Thoracic aorta (tissue), 2 donors: ENCODE results near the gene PRUNE2. TPM values are rescaled to one million over a fixed set of nuclear protein-coding genes. Genes with fewer than 3 reads are reported as not detected.
A peak's percentile ranks its signal among the peaks of the same experiment; 100 is the strongest.

Experiments
- ATAC-seq: fragments of 150-250 bp; one replicate; pipeline ENCODE4 v1.8.0; 2017; ENCODE audit warnings: low read depth; ENCODE audit not compliant: insufficient number of reproducible peaks, low FRiP score
- DNase-seq: peaks from one replicate; pipeline ENCODE4 v3.0.0-alpha.2; 2020; ENCODE audit warnings: low spot score
- H3K27ac ChIP-seq, 2 donors: fragments of 200-600 bp; sonication (generic); 1 replicate in 1 of 2; 2 replicates in 1 of 2; pipeline ENCODE4 v1.5.1; 2016; ENCODE audit warnings: mild to moderate bottlenecking in 2 of 2, moderate library complexity in 2 of 2
- H3K27me3 ChIP-seq: fragments of 200-600 bp; sonication (generic); replicated peaks from 2 replicates; pipeline ENCODE4 v1.6.0; 2016; ENCODE audit warnings: mild to moderate bottlenecking; ENCODE audit not compliant: insufficient read depth
- H3K36me3 ChIP-seq: fragments of 200-600 bp; sonication (generic); one replicate; pipeline ENCODE4 v1.5.1; 2016
- H3K4me1 ChIP-seq, 2 donors: fragments of 200-600 bp; sonication (generic); 1 replicate in 1 of 2; 2 replicates in 1 of 2; pipeline versions ENCODE4 v1.5.1 to v1.6.0; 2016; ENCODE audit warnings: low read depth in 2 of 2, mild to moderate bottlenecking in 1 of 2; ENCODE audit not compliant: control insufficient read depth in 1 of 2
- H3K4me3 ChIP-seq: fragments of 200-600 bp; sonication (generic); 2 replicates; pipeline ENCODE4 v1.5.1; 2016; ENCODE audit warnings: mild to moderate bottlenecking
- H3K9me3 ChIP-seq: fragments of 200-600 bp; sonication (generic); 2 replicates; pipeline ENCODE4 v1.5.1; 2016
- total RNA-seq, 2 donors: library from RNA; depleted of rRNA; stranded (reverse); fragments of >200 nt; gene quantifications; one replicate each; pipeline versions ENCODE4 v1.1.0 to v1.2.3, GENCODE V29; 2016
- TF ChIP-seq, protein P1 (sequence below): fragments of 200-600 bp; sonication (generic); IDR thresholded peaks from one replicate; pipeline ENCODE4 v1.5.1; 2019; ENCODE audit warnings: antibody characterized with exemption

Gene PRUNE2
- total RNA-seq, 2 donors from 2014 or later = 360 to 420 TPM

DNA sequence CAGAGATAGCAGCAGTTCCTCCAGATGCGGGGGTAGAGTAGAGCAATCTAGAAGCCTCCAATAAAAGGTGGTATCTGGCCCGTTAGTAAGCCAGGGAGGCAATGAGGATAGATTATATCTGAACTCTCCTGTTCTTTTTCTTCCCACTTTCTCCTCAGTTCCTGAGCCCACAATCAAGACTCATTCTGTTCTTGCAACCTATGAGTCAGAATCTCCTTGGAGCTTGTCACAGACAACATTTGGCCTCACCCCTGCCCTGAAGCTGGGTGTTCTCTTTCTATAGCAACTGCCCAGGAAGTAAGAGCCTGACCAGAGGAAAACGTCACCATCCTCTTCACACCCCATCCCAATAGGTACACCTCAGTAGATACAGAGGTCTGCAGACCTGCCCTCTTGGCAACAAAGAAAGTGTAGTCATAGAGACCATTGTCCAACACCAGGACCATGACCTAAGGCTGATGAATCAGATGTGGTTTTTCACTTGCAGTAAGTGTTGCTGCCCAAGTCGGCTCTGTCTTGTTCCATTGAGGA is 218.0 kb downstream of the PRUNE2 start:
- H3K4me1 ChIP-seq = peaks cover 13 to 63% of the 10 kb centered on the region in 2 donors
- no peaks in the 10 kb centered on the region for H3K9me3 ChIP-seq
- TF ChIP-seq, protein P1, sequence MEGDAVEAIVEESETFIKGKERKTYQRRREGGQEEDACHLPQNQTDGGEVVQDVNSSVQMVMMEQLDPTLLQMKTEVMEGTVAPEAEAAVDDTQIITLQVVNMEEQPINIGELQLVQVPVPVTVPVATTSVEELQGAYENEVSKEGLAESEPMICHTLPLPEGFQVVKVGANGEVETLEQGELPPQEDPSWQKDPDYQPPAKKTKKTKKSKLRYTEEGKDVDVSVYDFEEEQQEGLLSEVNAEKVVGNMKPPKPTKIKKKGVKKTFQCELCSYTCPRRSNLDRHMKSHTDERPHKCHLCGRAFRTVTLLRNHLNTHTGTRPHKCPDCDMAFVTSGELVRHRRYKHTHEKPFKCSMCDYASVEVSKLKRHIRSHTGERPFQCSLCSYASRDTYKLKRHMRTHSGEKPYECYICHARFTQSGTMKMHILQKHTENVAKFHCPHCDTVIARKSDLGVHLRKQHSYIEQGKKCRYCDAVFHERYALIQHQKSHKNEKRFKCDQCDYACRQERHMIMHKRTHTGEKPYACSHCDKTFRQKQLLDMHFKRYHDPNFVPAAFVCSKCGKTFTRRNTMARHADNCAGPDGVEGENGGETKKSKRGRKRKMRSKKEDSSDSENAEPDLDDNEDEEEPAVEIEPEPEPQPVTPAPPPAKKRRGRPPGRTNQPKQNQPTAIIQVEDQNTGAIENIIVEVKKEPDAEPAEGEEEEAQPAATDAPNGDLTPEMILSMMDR = no peak
- H3K36me3 ChIP-seq = no peaks in the 10 kb centered on the region
- no peaks in the 10 kb centered on the region for H3K27me3 ChIP-seq
- peak overlapping the region; percentile 62 to 76 for H3K27ac ChIP-seq
- ATAC-seq = peak; percentile 74
- no peak overlapping the region for H3K4me3 ChIP-seq
- DNase-seq = peak; percentile 38

DNA sequence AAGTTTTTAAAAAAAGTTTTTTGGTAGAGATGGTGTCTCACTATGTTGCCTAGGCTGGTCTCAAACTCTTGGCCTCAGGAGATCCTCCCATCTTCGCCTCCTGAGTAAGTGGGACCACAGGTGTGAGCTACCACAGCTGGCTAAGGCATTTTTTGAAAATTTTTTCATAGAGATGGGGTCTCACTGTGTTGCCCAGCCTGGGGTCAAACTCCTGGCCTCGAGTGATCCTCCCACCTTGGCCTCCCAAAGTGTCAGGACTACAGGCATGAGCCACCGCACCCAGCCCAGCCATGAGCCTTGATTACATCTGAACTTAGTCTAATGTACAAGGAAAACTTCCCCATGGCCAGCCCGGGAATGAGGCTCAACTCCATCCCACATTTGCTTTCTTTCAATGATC is 219.2 kb downstream of the PRUNE2 start:
- Histone ChIP-seq H3K4me1 (peaks cover 13 to 51% of the 10 kb centered on the region in 2 donors), H3K4me3 (no peak overlapping the region), H3K27ac (peak overlapping the region; percentile 62 to 76), H3K9me3 (no peaks in the 10 kb centered on the region), H3K27me3 (no peaks in the 10 kb centered on the region), H3K36me3 (no peaks in the 10 kb centered on the region)
- TF ChIP-seq, protein P1 = no peak
- DNase-seq = no peak
- no peak for ATAC-seq

DNA sequence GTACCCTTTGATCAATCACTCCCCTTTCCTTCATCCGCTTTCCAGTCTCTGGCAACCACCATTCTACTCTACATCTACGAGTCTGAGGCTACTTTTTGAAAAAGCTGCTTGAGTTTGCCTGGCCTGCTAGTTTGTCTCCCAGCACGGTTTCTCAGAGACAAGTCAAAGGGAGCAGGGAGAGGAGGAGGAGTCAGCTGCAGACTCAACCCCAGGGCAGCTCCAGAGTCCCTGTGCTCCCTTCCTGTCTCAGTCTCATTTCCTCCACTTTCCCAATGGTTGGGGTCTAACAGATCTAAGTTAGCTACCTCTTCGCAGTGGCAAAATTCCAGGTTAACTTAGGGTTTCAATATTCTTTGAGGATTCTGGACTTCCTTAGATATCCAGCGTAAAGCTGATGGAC is 221.7 kb downstream of the PRUNE2 start:
- no peak overlapping the region for H3K27ac ChIP-seq
- no peak for DNase-seq
- H3K27me3 ChIP-seq = no peaks in the 10 kb centered on the region
- no peak overlapping the region for H3K4me3 ChIP-seq
- no peaks in the 10 kb centered on the region for H3K9me3 ChIP-seq
- TF ChIP-seq, protein P1 = no peak
- no peak for ATAC-seq
- no peaks in the 10 kb centered on the region for H3K36me3 ChIP-seq
- peaks cover 12 to 26% of the 10 kb centered on the region in 2 donors for H3K4me1 ChIP-seq

DNA sequence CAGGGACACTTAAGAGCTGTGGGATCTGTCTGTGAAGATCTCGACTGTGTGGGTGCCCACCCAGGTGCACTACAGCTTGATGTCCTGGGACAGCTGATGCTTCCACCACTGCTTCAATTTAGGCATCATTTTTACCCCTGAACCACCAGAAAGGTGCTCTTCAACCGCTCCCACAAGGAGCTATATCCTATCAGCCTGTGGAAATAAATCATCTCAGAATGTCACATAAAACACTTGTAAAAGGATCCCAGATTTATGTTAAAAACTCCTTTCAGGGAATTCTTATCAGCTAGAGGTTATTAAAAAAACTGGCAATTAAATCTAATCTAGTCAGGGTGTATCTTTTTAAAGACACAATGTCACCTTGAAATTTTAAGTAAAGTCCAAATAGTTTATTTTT is 224.4 kb downstream of the PRUNE2 start:
- TF ChIP-seq, protein P1 = no peak
- ATAC-seq = no peak
- Histone ChIP-seq H3K27me3 (no peaks in the 10 kb centered on the region), H3K9me3 (no peaks in the 10 kb centered on the region), H3K4me1 (peaks cover 7 to 16% of the 10 kb centered on the region in 2 donors), H3K4me3 (no peak overlapping the region), H3K36me3 (no peaks in the 10 kb centered on the region), H3K27ac (no peak overlapping the region)
- DNase-seq = no peak

DNA sequence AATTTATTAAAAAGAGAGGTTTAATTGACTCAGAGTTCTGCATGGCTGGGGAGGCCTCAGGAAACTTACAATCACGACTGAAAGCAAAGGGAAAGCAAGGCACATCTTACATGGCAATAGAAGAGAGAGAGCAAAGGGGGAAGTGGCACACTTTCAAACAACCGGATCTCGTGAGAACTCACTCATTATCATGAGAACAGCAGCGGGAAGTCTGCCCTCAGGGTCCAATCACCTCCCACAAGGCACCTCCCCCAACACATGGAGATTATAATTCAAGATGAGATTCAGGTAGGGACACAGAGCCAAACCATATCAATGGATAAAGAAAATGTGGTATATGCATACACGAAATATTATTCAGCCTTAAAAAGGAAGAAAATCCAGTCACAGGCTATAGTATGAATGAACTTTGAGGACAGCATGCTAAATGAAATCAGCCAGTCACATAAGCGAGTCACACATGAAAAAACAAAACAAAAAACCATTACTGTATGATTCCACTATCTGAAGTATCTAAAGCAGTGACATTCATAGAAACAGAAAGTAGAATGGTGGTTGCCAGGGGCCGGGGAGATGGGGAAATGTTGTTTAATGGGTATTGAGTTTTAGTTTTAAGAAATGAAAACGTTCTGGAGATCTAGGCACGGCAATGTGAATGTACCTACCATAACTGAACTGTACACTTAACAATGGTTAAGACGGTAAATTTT is 225.0 kb downstream of the PRUNE2 start:
- no peak for DNase-seq
- Histone ChIP-seq H3K4me3 (no peak overlapping the region), H3K27ac (no peak overlapping the region), H3K27me3 (no peaks in the 10 kb centered on the region), H3K36me3 (no peaks in the 10 kb centered on the region), H3K9me3 (no peaks in the 10 kb centered on the region), H3K4me1 (peaks cover 7 to 18% of the 10 kb centered on the region in 2 donors)
- TF ChIP-seq, protein P1 = no peak
- ATAC-seq = no peak
